ENCODE results near the gene CLDN22. TPM values are rescaled to one million over a fixed set of nuclear protein-coding genes. Genes with fewer than 3 reads are reported as not detected.
A peak's percentile ranks its signal among the peaks of the same experiment; 100 is the strongest.

The CLDN22 gene
- total RNA-seq, 2 donors from 2014 or later: not detected

DNA sequence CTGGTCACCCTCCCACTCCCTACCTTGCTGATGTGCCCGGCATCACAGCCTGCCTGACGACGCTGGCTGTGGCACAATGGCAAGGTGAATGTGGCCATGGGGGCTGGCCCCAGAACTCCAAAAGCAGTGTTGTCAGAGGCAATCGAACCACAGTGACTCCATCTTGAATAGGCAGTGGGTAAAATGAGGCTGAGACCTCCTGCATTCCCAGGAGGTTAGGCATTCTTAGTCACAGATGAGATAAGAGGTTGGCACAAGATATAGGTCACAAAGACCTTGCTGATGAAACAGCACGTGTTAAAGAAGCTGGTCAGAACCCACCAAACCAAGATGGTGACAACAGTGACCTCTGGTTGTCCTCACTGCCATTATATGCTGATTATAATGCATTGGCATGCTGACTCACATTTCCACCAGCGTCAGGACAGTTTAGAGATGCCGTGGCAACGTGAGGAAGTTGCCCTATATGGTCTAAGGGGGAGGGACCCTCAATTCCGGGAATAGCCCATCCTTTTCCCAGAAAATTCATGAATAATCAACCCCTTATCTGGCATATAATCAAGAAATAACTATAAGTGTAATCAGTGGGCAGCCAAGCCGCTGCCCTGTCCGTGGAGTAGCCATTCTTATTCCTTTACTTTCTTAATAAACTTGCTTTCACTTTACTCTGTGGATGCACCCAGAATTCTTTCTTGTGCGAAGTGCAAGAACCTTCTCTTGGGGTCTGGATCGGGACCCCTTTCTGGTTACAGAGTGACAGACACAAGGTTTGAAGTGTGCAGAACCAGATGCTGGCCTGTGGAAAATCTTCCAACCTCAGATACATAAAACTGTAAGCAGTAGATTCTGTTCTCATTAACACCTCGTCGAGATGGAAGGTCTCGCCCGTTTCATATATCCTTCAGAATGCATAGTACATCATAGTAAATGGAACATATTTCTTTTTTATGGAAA, 28.9 kb upstream of the CLDN22 start:
- intact Hi-C loops (cut with DNase I): no loop called here
- peak; percentile 50 for DNase-seq (ENCODE audit: low spot score)

DNA sequence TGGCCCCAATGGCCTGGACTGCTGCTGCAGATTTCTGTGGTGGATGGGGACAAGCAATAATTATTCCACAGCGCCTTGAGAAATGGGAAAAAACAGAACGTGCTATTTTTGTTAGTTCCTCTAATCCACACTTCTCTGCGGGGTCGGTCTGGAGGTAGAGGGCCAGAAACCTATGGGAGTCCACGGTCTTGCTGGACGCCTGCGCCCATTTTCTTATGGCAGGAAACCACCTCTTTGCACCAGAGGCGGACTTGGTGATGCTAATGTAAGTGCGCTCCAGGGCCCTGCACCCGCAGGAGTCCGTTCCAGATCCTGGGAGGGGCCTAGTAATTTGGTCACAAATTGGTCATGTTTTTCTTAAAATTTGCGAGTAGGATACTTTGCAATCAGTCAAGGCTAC, 28.1 kb upstream of the CLDN22 start:
- DNase-seq (ENCODE audit: low spot score): peak; percentile 60

DNA sequence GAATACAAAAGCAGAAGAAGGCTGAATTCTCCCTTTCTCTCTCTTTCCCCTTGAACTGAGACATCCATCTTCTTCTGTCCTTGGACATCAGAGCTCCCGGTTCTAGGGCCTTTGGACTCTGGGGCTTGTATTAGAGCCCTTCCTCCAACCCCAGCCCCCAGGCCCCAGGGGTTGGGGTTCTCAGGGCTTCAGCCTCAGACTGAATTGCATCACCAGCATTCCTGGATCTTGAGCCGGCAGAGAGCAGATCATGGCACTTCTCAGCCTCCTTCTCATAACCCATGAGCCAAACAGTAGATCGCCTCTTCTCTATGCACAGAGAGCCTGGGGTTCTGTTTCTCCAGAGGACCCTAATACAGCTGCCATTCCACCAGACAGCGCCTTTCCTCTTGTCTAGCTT, 27.5 kb upstream of the CLDN22 start:
- intact Hi-C loops (cut with DNase I): no loop called here
- peak; percentile 23 for DNase-seq (ENCODE audit: low spot score)

More for the DNA sequence above, 28.1 kb upstream of the CLDN22 start:
- intact Hi-C loops (cut with DNase I): no loop called here

GRCh38 chr4:183347146-183347545, 27.1 kb upstream of the CLDN22 start:
- peak; percentile 68 for DNase-seq (ENCODE audit: low spot score)
- intact Hi-C loops (cut with DNase I): no loop called here

GRCh38 chr4:183345261-183345660, 25.2 kb upstream of the CLDN22 start:
- intact Hi-C loops (cut with DNase I): no loop called here
- peak; percentile 44 for DNase-seq (ENCODE audit: low spot score)

DNA sequence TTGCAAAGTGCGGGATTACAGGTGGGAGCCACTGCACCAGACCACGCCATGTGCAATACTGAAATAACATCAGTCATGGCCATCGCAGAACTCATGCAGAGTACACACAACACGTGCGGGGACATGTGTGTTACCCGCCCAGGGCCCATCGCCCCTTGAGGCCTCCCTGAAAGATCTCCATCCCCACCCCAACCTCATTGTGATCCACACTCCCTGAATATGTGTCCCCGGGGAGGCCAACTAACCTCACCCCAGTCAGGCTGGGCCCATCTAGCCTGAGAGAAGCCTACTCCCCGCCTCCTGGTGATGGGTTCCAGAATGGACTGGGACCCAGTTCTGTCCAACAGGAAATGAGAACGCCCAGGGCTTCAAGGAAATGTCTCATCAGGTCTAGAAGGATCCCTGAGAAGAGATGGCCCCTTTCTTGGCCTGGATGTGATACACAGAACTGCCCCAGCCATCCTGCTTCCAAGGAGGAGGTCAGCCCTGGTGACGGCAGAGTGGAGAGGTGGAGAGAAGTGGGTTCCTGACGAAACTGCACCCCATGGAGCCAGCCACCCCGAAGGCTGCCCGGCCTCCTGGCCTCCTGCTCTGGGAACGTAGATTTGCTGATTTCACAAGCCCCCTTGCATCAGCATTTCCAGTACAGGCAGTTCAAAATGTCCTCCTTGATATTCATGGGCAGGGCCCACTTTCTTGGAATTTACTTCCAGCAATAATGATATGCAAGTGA, 24.6 kb upstream of the CLDN22 start:
- intact Hi-C loops (cut with DNase I): no loop called here
- peak; percentile 72 for DNase-seq (ENCODE audit: low spot score)

DNA sequence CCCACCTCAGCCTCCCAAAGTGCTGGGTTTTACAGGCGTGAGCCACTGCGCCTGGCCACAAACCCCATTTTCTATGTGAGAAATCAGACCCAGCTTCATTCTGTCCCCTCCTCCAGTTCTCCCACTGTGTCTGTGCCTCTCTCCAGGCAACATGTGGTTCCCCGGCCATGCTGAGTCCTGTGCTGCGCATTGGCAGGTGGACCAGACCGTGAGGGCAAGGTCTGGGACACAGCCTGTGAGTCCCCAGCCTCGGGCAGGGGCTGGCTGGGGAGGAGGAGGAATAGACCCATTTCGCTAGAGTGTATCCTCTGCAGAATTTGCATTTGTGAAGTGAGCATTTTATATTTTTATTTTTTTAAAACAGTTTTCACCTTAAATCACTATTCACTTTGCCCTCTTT, 23.7 kb upstream of the CLDN22 start:
- DNase-seq (ENCODE audit: low spot score): peak; percentile 73

GRCh38 chr4:183342541-183343533, 22.8 kb upstream of the CLDN22 start:
- DNase-seq (ENCODE audit: low spot score): peak; percentile 76
- intact Hi-C loops (cut with DNase I): loop anchor here in 1 of 2 donors (1.0 kb wide), 1 partner anchor 28 kb away; no protein-coding TSS in a partner anchor

More for the DNA sequence above, 23.7 kb upstream of the CLDN22 start:
- intact Hi-C loops (cut with DNase I): loop anchor here in 1 of 2 donors (1.0 kb wide), 1 partner anchor 28 kb away; no protein-coding TSS in a partner anchor

DNA sequence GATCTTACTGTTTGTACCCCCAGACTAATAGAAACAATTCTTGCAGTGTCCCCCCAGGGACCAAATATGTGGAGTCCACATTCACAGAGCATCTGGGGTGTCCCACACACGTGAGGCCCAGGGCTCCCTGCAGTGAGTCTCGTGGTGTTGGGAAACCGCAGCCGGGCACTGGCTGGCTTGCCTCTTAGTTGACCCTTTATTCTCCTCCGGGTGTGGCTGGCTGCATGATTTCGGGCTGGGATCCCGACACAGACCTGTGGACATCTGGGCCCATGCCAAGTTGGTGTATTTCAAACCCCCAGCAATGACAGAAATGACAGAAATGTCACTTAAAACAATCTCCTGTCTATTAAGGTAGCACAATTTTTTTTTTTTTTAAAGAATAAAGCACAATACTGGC, 17.8 kb upstream of the CLDN22 start:
- peak; percentile 49 for DNase-seq (ENCODE audit: low spot score)
- intact Hi-C loops (cut with DNase I): no loop called here

DNA sequence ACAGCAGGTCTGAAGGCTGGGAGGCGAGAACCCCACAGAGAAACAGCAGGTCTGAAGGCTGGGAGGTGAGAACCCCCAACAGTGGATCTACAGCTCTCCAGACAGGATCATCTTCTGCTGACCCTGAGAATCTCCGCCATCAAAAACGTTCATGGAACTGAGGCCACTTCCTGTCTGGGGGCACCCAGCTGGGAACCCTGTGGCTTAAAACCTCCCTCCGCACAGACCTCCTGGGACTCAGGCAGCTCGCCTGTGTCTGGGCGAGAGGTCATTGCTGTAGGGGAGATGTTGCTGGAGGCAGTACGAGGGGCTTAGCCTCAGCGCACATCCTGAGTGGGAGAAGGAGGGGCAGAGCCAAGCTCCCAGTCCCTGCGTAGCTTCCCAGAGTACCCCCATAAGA, 17.3 kb upstream of the CLDN22 start:
- intact Hi-C loops (cut with DNase I): no loop called here
- peak; percentile 43 for DNase-seq (ENCODE audit: low spot score)

GRCh38 chr4:183335369-183335940, 15.4 kb upstream of the CLDN22 start:
- DNase-seq (ENCODE audit: low spot score): peak; percentile 31
- intact Hi-C loops (cut with DNase I): no loop called here

- DNase-seq (ENCODE audit: low spot score): peak; percentile 24
- intact Hi-C loops (cut with DNase I): no loop called here
Measured at GRCh38 chr4:183333983-183334382, 13.9 kb upstream of the CLDN22 start.

GRCh38 chr4:183333202-183333601, 13.1 kb upstream of the CLDN22 start:
- DNase-seq (ENCODE audit: low spot score): peak; percentile 46
- intact Hi-C loops (cut with DNase I): no loop called here

GRCh38 chr4:183332447-183332846, 12.4 kb upstream of the CLDN22 start:
- intact Hi-C loops (cut with DNase I): no loop called here
- DNase-seq (ENCODE audit: low spot score): peak; percentile 52

DNA sequence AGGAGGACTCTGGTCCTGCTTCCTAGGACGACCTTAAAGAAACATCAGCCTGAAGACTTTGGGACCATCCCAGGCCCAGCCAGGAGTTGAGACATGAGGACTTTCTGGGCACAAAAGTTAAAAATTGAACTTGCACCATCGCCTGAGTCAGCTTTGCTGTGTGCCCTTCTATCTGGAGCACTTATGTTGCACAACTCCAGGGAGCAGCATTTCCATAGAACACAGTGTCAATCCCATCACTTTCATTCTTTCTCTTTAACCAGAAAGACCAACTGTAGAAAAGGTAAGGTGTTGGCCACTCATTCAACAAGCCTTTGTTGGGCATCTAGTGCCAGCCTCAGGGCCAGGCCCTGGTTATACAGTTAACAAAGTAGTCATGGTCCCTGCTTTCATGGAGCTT, 10.8 kb upstream of the CLDN22 start:
- no peak for DNase-seq (ENCODE audit: low spot score)

GRCh38 chr4:183329954-183330742, 10.1 kb upstream of the CLDN22 start:
- peak; percentile 31 for DNase-seq (ENCODE audit: low spot score)
- intact Hi-C loops (cut with DNase I): no loop called here

More for the DNA sequence above, 10.8 kb upstream of the CLDN22 start:
- intact Hi-C loops (cut with DNase I): no loop called here

DNA sequence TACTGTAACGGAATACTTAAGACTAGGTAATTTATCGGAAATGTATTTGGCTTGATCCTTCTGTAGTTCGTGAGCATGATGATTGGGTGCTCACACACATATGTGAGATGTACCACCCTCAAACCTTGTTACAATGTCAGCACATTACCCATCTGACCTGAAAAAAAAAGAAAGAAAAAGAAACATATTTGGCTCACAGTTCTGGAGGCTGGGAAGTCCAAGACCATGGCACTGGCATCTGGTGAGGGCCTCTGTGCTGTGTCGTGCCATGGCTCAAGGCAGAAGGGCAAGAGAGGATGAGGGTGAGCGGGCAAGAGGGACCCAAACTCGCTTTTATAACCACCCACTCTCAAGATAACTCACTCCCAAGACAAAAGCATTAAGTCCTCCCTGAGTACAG, 9.2 kb upstream of the CLDN22 start:
- intact Hi-C loops (cut with DNase I): no loop called here
- no peak for DNase-seq (ENCODE audit: low spot score)

DNA sequence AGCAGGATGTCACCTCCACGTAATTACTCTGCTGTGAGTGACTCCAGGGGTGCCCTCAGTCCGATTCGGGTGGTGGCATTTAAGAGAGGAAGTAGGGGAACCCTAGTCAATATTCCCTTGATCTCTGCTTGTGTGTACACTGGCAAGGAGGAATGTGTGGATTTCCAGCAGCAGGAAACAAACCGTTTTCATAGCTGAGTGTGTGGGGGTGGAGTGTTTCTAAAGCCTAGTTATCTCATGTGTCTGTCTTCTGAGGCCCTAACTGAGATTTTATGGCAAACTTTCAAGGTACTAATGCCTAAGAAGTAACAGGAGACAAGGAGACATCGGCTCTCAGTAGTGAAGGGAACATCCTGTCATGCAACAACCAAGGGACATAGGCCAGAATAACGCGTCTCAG, 8.8 kb upstream of the CLDN22 start:
- no peak for DNase-seq (ENCODE audit: low spot score)
- intact Hi-C loops (cut with DNase I): no loop called here

Measured in posterior vena cava (tissue), 2 donors.